Activated CD4-positive, alpha-beta T cell treated with anti-CD3 and anti-CD28 coated beads, Interleukin-2, amount 50 U/mL, for 48 hours (primary cell): ENCODE results near the gene RSAD1.
A peak's percentile ranks its signal among the peaks of the same experiment; 100 is the strongest.

Source experiments
- DNase-seq, 2 experiments: peaks; one replicate each; pipeline ENCODE4 v3.0.0-alpha.2; 2020

RSAD1 gene

DNA sequence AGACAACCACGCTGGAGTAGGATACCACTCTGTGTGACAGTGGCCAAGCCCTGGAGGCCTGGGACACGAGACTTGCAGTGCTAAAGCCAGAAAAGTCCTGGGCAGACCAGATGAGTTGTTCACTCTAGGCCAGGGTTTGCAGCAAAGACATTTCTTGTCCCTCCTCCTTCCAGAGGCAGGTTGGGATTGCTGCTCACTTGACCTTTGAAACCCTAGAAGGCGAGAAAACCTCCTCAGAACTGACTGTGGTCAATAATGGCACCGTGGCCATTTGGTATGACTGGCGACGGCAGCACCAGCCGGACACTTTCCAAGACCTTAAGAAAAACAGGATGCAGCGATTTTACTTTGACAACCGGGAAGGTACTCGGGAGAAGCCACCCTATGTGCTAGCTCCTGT, 44.1 kb downstream of the RSAD1 start:
- DNase-seq, result no peak

DNA sequence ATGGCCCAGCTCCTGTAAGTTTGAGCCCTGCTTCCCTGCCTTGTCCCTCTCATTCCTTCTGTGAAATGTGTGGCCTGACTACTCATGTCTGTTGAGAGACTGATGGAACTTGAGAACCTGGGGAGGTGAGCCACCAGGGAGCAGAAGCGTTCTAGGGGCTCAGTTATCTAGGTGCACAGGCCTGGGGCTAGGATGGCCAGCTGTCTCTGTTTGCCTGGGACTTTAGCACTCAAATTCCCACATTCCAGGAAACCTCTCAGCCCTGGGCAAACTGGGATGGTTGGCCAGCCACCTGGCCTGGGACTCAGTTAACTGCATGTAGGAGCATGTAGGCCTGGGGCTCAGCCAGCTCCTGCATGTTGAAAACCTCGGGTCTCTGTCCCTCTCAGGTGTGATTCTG, 44.5 kb downstream of the RSAD1 start:
- DNase-seq, result no peak

GRCh38 chr17:50524838-50525237, 46.2 kb downstream of the RSAD1 start:
- no peak for DNase-seq

DNA sequence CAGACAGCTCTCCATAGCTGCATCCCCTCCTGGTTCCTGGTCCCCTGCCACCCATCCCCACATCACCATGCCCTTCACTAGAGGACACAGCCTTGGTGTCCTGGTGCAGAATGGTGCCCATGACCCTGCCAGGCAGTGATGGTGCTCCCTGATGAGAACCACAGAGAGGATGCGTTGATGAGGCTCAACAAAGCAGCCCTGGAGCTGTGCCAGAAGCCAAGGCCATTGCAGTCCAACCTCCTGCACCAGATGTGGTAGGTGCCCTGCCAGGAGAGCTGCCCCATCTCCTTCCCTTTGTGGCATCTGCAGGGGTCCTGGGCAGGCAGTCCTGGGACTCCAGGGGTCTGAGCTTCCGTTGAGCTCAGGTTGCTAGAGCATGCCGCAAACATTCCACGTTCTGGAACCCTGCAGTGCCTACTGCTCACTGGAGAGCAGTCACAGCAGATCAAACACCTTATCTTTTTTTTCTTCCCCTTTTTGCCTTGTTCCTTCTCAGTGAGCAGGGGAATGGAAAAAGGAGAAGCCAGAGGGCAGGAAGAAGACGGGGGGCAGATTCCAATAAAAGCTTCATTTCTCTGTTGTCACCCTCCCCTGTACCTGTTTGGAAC, 48.6 kb downstream of the RSAD1 start:
- no peak for DNase-seq

GRCh38 chr17:50527949-50528474, 49.4 kb downstream of the RSAD1 start:
- DNase-seq, result no peak

GRCh38 chr17:50529849-50530248, 51.2 kb downstream of the RSAD1 start:
- no peak for DNase-seq

DNA sequence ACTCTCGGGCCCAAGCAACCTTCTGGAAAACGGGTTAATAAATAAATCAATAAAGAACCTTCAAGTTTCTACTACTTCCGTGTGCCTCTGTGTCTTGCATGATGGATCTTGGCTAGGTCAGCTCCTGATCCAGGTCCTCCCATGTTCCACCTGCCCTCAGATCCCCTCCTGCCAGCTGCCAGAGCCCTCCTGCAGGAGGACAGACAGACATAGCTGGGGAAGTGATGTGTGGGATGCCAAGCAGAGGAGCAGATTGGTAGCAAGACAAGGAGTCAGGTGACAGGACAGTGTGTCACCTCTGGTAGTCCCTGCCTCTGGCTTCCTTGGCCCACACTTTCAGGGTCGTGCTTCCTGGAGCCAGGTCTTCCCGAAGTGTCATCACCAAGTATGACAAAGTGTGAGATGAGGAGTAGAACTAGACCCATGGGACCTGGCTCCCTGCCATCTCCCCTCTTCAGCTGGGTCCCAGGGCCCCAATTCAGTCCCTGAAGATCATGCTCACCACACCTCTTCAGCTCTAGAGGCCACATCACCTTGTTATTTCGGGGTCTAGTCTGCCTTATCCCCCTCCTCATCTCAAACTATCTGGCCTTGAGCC, 52.9 kb downstream of the RSAD1 start:
- no peak for DNase-seq

GRCh38 chr17:50532452-50533024, 53.9 kb downstream of the RSAD1 start, which contains the start of gene EPN3:
Gene EPN3, plus strand, starts transcription at chr17:50532735. Its CDS starts 3,822 bp downstream, at chr17:50536557.
- no peak for DNase-seq

- no peak for DNase-seq
These were observed 54.5 kb downstream of the RSAD1 start for GRCh38 chr17:50533185-50533584.

DNA sequence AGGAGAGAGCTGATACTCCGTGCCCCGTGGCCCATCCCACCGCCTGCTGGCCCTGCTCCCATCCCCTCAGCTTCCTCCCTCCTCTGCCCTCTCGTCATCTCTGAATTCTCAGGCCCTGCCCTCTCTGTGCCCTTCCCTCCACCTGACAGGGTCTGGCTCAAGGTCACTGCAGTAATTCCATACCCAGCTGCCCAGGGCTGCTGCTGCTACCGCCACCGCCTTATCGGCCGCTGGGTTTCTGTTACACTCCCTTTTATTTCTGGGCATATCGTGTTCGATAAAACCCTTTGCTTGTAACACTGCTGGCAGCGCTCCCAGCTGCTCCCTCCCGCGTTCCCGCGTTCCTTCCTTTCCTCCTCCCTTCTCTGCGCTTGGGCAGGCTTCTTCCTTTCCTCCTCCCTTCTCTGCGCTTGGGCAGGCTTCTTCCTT, 55.1 kb downstream of the RSAD1 start:
- DNase-seq, result no peak

- DNase-seq, result peak; percentile 39 to 41
These were observed 55.7 kb downstream of the RSAD1 start for GRCh38 chr17:50534222-50534978.

DNA sequence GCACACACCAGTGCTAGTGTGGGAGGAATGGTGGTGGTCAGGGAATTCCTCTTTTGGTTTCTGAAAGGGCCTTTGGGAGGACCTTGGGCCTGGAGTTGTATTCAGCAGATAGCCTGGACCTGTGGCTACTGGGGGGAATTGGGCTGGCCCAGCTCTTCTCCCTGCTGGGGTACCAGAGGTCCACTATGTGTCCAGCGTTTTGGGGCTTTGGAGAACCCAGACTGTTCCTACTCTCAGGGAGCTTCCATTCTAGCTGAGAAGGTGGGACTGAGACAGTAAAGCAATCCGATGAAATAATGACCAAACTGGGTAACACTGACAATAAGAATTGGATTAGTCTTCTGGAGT, 56.3 kb downstream of the RSAD1 start:
- no peak for DNase-seq

- no peak for DNase-seq
These were observed 56.7 kb downstream of the RSAD1 start for GRCh38 chr17:50535407-50535806.
